ENCODE results near the gene LMLN. TPM values are rescaled to one million over a fixed set of nuclear protein-coding genes. Genes with fewer than 3 reads are reported as not detected.

The LMLN gene
- total and polyA plus RNA-seq, 2 of the 8 experiments (the other 6 are each of a cell fraction or from before 2014, with no cell fraction given), result 3.9 to 5.0 TPM

- H4K20me1 ChIP-seq (replicated peaks in 1 of 2; ENCODE audit: control insufficient read depth in 1 of 2, insufficient read depth in 2 of 2, low read length in 2 of 2), result peaks cover 2 to 3% of the 10 kb centered on the region in 2 experiments
- no peak overlapping the region for H2AFZ ChIP-seq (ENCODE audit: low read length)
- H3K9me3 ChIP-seq (ENCODE audit: insufficient read depth in 2 of 2, low read depth in 1 of 2, low read length in 1 of 2), result no peaks in the 10 kb centered on the region
- H3K4me2 ChIP-seq (ENCODE audit: insufficient read depth in 1 of 2, low read depth in 2 of 2, low read length in 2 of 2), result peak overlapping the region in 1 of 2 experiments; percentile 98; a peak in 1 of 4 replicates
- no peaks in the 10 kb centered on the region for H3K79me2 ChIP-seq (ENCODE audit: control insufficient read depth in 1 of 2, insufficient read depth in 2 of 2, low read length in 2 of 2)
- no peaks in the 10 kb centered on the region; a peak in 1 of 7 replicates for H3K27me3 ChIP-seq (replicated peaks in 1 of 4; ENCODE audit: control insufficient read depth in 3 of 4, extremely low read depth in 1 of 4, insufficient read depth in 3 of 4, low read length in 3 of 4)
- WGBS, 2 experiments (ENCODE audit: extremely low coverage in 1 of 2, insufficient coverage in 1 of 2, insufficient read length in 1 of 2, insufficient replicate concordance in 2 of 2, low coverage in 1 of 2, low lambda C conversion rate in 2 of 2, missing lambda C conversion rate in 1 of 2), result 92% methylated on average over 9 of the region's 9 CpGs; no CpG with 5 or more reads in 1 of the 2 experiments
- no peak overlapping the region for H2BK120ac ChIP-seq (replicated peaks; ENCODE audit: low read depth, low read length)
- TF ChIP-seq KDM1A (IDR thresholded peaks at IDR 0.05; ENCODE audit: borderline replicate concordance, low read length) (no peak), TBP (IDR thresholded peaks at IDR 0.05; ENCODE audit: low read depth, low read length) (no peak), CHD1 (IDR thresholded peaks at IDR 0.05; ENCODE audit: low read depth, low read length) (no peak), SP4 (IDR thresholded peaks at IDR 0.05; ENCODE audit: low read length) (no peak), EZH2 (IDR thresholded peaks at IDR 0.05; ENCODE audit: low read depth, low read length, severe bottlenecking) (no peak), RFX5 (IDR thresholded peaks at IDR 0.05; ENCODE audit: borderline replicate concordance, low read depth, low read length) (no peak), ATF3 (IDR thresholded peaks at IDR 0.05; ENCODE audit: insufficient read depth, low read depth, low read length) (no peak), EP300 (IDR thresholded peaks at IDR 0.05; ENCODE audit: borderline replicate concordance in 1 of 2, low read depth in 2 of 2, low read length in 2 of 2) (no peak)
- H2BK12ac ChIP-seq (ENCODE audit: low read depth, low read length), result no peak overlapping the region
- no peak overlapping the region for H3K23ac ChIP-seq (ENCODE audit: insufficient read length)
- DNase-seq (ENCODE audit: low read depth in 1 of 2, low spot score in 2 of 2) (no peak), FAIRE-seq (no peak)
- H3K4ac ChIP-seq (replicated peaks; ENCODE audit: insufficient read length, low read depth, low read length), result no peak overlapping the region
- CTCF ChIA-PET (ENCODE audit: partially characterized antibody), result interaction anchor here (1.0 to 1.5 kb wide), 2 partner anchors 36 to 119 kb away, joined by 3 to 5 read pairs; no protein-coding TSS in a partner anchor
- no peak overlapping the region for H2BK20ac ChIP-seq (ENCODE audit: low read length)
- H3K14ac ChIP-seq (ENCODE audit: insufficient read length), result no peak overlapping the region
- H3K4me3 ChIP-seq (ENCODE audit: extremely low read depth in 1 of 4, insufficient read depth in 2 of 4, low read depth in 3 of 4, low read length in 4 of 4), result no peak overlapping the region
- H3K36me3 ChIP-seq (ENCODE audit: control insufficient read depth in 2 of 4, insufficient read depth in 4 of 4, low read length in 3 of 4), result peaks cover 0 to under 1% (median 0%) of the 10 kb centered on the region in 4 experiments; a peak in 1 of 8 replicates
- no peaks in the 10 kb centered on the region for H3K79me1 ChIP-seq (ENCODE audit: low read depth, low read length)
- H4K8ac ChIP-seq (ENCODE audit: extremely low read depth, insufficient read depth, low read length), result no peak overlapping the region
- POLR2A ChIA-PET (ENCODE audit: partially characterized antibody), result interaction anchor here (0.6 to 7.6 kb wide), 2 partner anchors 10 to 92 kb away, joined by 4 to 69 read pairs; partner anchors contain the start of gene RPL35A
- H4K5ac ChIP-seq (ENCODE audit: insufficient read length, low read depth, low read length), result no peak overlapping the region
- H3K4me1 ChIP-seq (replicated peaks in 1 of 4; ENCODE audit: control insufficient read depth in 3 of 4, insufficient read depth in 4 of 4, low read length in 3 of 4), result peaks cover 0 to 3% (median under 1%) of the 10 kb centered on the region in 4 experiments; a peak in 4 of 7 replicates
- H2BK5ac ChIP-seq (ENCODE audit: low read depth, low read length), result no peak overlapping the region
- no peak overlapping the region for H3K9ac ChIP-seq (replicated peaks in 1 of 4; ENCODE audit: extremely low read depth in 1 of 4, low read depth in 3 of 4, low read length in 3 of 4)
- no peak overlapping the region for H3K56ac ChIP-seq (replicated peaks; ENCODE audit: insufficient read length, low read depth, low read length)
- no peak overlapping the region for H2AK5ac ChIP-seq (ENCODE audit: low read depth, low read length)
- no peak overlapping the region for H3K27ac ChIP-seq (ENCODE audit: low read depth, low read length)
- no peak overlapping the region for H4K91ac ChIP-seq (replicated peaks; ENCODE audit: insufficient read length, low read length)
- peaks cover 9% of the 10 kb centered on the region for H3K23me2 ChIP-seq (ENCODE audit: low read depth, low read length)
- H3K18ac ChIP-seq (ENCODE audit: extremely low read depth, low read length), result no peak overlapping the region
- no peak overlapping the region for H2BK15ac ChIP-seq (ENCODE audit: low read length)
These were observed 1.5 kb downstream of the LMLN start for GRCh38 chr3:197961582-197961945.

Data from H1 (cell line).